Liver (tissue), 9 donors: ENCODE measurements around the gene ST7L. TPM values are rescaled to one million over a fixed set of nuclear protein-coding genes. Genes with fewer than 3 reads are reported as not detected.

Source experiments
- DNase-seq: peaks from one replicate; pipeline ENCODE4 v3.0.0-alpha.2; 2017; ENCODE audit warnings: low spot score
- H3K27ac ChIP-seq, 2 donors: one replicate each; pipeline ENCODE4 v1.7.0; 2013; ENCODE audit warnings: inconsistent platforms in 2 of 2, low read length in 2 of 2, control low read depth in 1 of 2, low read depth in 1 of 2, mild to moderate bottlenecking in 1 of 2
- H3K27me3 ChIP-seq, 4 donors: one replicate each; pipeline versions ENCODE4 v1.6.1 to v1.7.0; 2013; ENCODE audit warnings: low read length in 3 of 4, inconsistent platforms in 1 of 4, mild to moderate bottlenecking in 1 of 4, moderate library complexity in 1 of 4; ENCODE audit not compliant: control insufficient read depth in 4 of 4, insufficient read depth in 4 of 4
- H3K36me3 ChIP-seq, 4 donors: one replicate each; pipeline versions ENCODE4 v1.6.1 to v1.7.0; 2013; ENCODE audit warnings: low read length in 3 of 4, mild to moderate bottlenecking in 3 of 4, low read depth in 1 of 4, moderate library complexity in 1 of 4; ENCODE audit not compliant: control insufficient read depth in 4 of 4, insufficient read depth in 3 of 4
- H3K4me1 ChIP-seq, 4 donors: one replicate each; pipeline versions ENCODE4 v1.6.1 to v1.7.0; 2013; ENCODE audit warnings: low read length in 3 of 4, mild to moderate bottlenecking in 3 of 4, moderate library complexity in 1 of 4; ENCODE audit not compliant: control insufficient read depth in 4 of 4, insufficient read depth in 4 of 4
- H3K4me3 ChIP-seq, 3 donors: one replicate each; pipeline versions ENCODE4 v1.6.1 to v1.7.0; 2013; ENCODE audit warnings: low read length in 3 of 3, control low read depth in 1 of 3, low read depth in 1 of 3, mild to moderate bottlenecking in 1 of 3
- H3K9ac ChIP-seq, 2 donors: one replicate each; pipeline ENCODE4 v1.7.0; 2013; ENCODE audit warnings: low read length in 2 of 2, mild to moderate bottlenecking in 2 of 2, moderate library complexity in 2 of 2, control low read depth in 1 of 2, low read depth in 1 of 2
- H3K9me3 ChIP-seq, 4 donors: one replicate each; pipeline versions ENCODE4 v1.6.1 to v1.7.0; 2013; ENCODE audit warnings: low read length in 3 of 4; ENCODE audit not compliant: control insufficient read depth in 4 of 4
- ATF3 ChIP-seq: IDR thresholded peaks from 2 replicates; pipeline ENCODE4 v1.6.1; 2016; ENCODE audit warnings: antibody characterized with exemption
- CTCF ChIP-seq: fragments of 150-350 bp; IDR thresholded peaks from 2 replicates; pipeline ENCODE4 v1.5.1; 2017; ENCODE audit warnings: improper control_type of control experiment, low read depth, low read length; ENCODE audit not compliant: missing input control
- EGR1 ChIP-seq, 2 donors: IDR thresholded peaks; 2 replicates each; pipeline ENCODE4 v1.6.1; 2016 to 2018; ENCODE audit warnings: antibody characterized with exemption in 2 of 2, low read depth in 2 of 2
- FOXA1 ChIP-seq: IDR thresholded peaks from 2 replicates; pipeline ENCODE4 v1.6.1; 2016; ENCODE audit warnings: antibody characterized with exemption
- FOXA2 ChIP-seq: IDR thresholded peaks from 2 replicates; pipeline ENCODE4 v1.6.1; 2016; ENCODE audit warnings: antibody characterized with exemption
- GABPA ChIP-seq, 2 donors: IDR thresholded peaks in 1 of 2; conservative IDR thresholded peaks in 1 of 2; 2 replicates each; pipeline ENCODE4 v1.6.1; 2016; ENCODE audit warnings: antibody characterized with exemption in 2 of 2, mild to moderate bottlenecking in 1 of 2, moderate library complexity in 1 of 2
- HNF4A ChIP-seq, 2 donors: conservative IDR thresholded peaks; 2 replicates each; pipeline ENCODE4 v1.6.1; 2016; ENCODE audit warnings: antibody characterized with exemption in 2 of 2, mild to moderate bottlenecking in 2 of 2
- HNF4G ChIP-seq: IDR thresholded peaks from 2 replicates; pipeline ENCODE4 v1.6.1; 2016; ENCODE audit warnings: antibody characterized with exemption
- JUND ChIP-seq, 2 donors: IDR thresholded peaks; 2 replicates each; pipeline ENCODE4 v1.6.1; 2016; ENCODE audit warnings: antibody characterized with exemption in 2 of 2
- MAX ChIP-seq: IDR thresholded peaks from 2 replicates; pipeline ENCODE4 v1.6.1; 2016; ENCODE audit warnings: antibody characterized with exemption
- NR2F2 ChIP-seq: IDR thresholded peaks from 2 replicates; pipeline ENCODE4 v1.6.1; 2016; ENCODE audit warnings: antibody characterized with exemption
- RAD21 ChIP-seq, 2 donors: IDR thresholded peaks; 2 replicates each; pipeline ENCODE4 v1.6.1; 2016; ENCODE audit warnings: antibody characterized with exemption in 2 of 2, mild to moderate bottlenecking in 2 of 2
- REST ChIP-seq: IDR thresholded peaks from 2 replicates; pipeline ENCODE4 v1.6.1; 2016; ENCODE audit warnings: antibody characterized with exemption, mild to moderate bottlenecking
- RXRA ChIP-seq, 2 donors: IDR thresholded peaks; 2 replicates each; pipeline ENCODE4 v1.6.1; 2017 to 2018; ENCODE audit warnings: antibody characterized with exemption in 2 of 2, mild to moderate bottlenecking in 1 of 2
- SP1 ChIP-seq: IDR thresholded peaks from 2 replicates; pipeline ENCODE4 v1.6.1; 2018; ENCODE audit warnings: antibody characterized with exemption, mild to moderate bottlenecking
- TAF1 ChIP-seq: conservative IDR thresholded peaks from 2 replicates; pipeline ENCODE4 v1.6.1; 2016; ENCODE audit warnings: antibody characterized with exemption, mild to moderate bottlenecking
- YY1 ChIP-seq: IDR thresholded peaks from 2 replicates; pipeline ENCODE4 v1.6.1; 2016; ENCODE audit warnings: antibody characterized with exemption, mild to moderate bottlenecking
- ZBTB33 ChIP-seq: IDR thresholded peaks from 2 replicates; pipeline ENCODE4 v1.6.1; 2016; ENCODE audit warnings: antibody characterized with exemption
- WGBS: extraction: QIAGEN DNeasy Blood & Tissue Kit; methylation state at CpG from one replicate; pipeline ENCODE4 v1.1.7; 2013; 5-methylcytosine and 5-hydroxymethylcytosine counted together
- polyA plus RNA-seq, 2 donors: library from polyadenylated mRNA; stranded (reverse) in 1 of 2; unstranded in 1 of 2; fragments of 200-250 nt in 1 of 2; fragments of >200 nt in 1 of 2; fragmentation: Nextera tagmentation in 1 of 2; extraction: Ambion mirVana in 1 of 2; gene quantifications; one replicate each; pipeline versions ENCODE4 v1.2.1 to v1.2.3, GENCODE V29; 2013 to 2015
- total RNA-seq, 2 donors: library from RNA; depleted of rRNA; stranded (reverse); fragments of >200 nt; gene quantifications; one replicate each; pipeline ENCODE4 v1.2.3, GENCODE V29; 2014
- donor health status: healthy.
- donor health status: healthy.
- donor health status: healthy.
- donor health status: healthy.
- donor health status: healthy.

The ST7L gene
- total and polyA plus RNA-seq, 4 donors: 4.9 to 13.6 (median 9.5) TPM

GRCh38 chr1:112504661-112505399, 114.1 kb downstream of the ST7L start:
- Histone ChIP-seq H3K9ac (no peak overlapping the region), H3K27ac (no peak overlapping the region), H3K9me3 (no peaks in the 10 kb centered on the region), H3K36me3 (no peaks in the 10 kb centered on the region), H3K4me1 (peaks cover 19 to 28% (median 24%) of the 10 kb centered on the region in 4 donors), H3K4me3 (no peak overlapping the region), H3K27me3 (peaks cover 0 to 26% (median 9%) of the 10 kb centered on the region in 4 donors)
- WGBS: 57% methylated on average over 6 of the region's 6 CpGs
- no peak for TF ChIP-seq HNF4A (conservative IDR thresholded peaks at IDR 0.05)
- no peak for TF ChIP-seq ATF3
- no peak for TF ChIP-seq ZBTB33
- no peak for TF ChIP-seq HNF4G
- TF ChIP-seq EGR1 (IDR thresholded peaks at IDR 0.05; ENCODE audit: low read depth in 2 of 2): no peak
- no peak for TF ChIP-seq FOXA2
- TF ChIP-seq FOXA1: no peak
- no peak for TF ChIP-seq CTCF
- TF ChIP-seq TAF1: no peak
- TF ChIP-seq RAD21 (IDR thresholded peaks at IDR 0.05): no peak
- no peak for TF ChIP-seq MAX
- TF ChIP-seq RXRA (IDR thresholded peaks at IDR 0.05): no peak
- TF ChIP-seq YY1: no peak
- TF ChIP-seq JUND (IDR thresholded peaks at IDR 0.05): no peak
- TF ChIP-seq REST: no peak
- TF ChIP-seq SP1: no peak
- TF ChIP-seq GABPA (IDR thresholded peaks at IDR 0.05 in 1 of 2, conservative IDR thresholded peaks at IDR 0.05 in 1 of 2): no peak
- no peak for TF ChIP-seq NR2F2
- no peak for DNase-seq
